Measurements from ENCODE around the gene PKD1. TPM values are rescaled to one million over a fixed set of nuclear protein-coding genes. Genes with fewer than 3 reads are reported as not detected.

PKD1 gene
- total and polyA plus RNA-seq, 7 donors, result 10.6 to 372 (median 81.6) TPM

DNA sequence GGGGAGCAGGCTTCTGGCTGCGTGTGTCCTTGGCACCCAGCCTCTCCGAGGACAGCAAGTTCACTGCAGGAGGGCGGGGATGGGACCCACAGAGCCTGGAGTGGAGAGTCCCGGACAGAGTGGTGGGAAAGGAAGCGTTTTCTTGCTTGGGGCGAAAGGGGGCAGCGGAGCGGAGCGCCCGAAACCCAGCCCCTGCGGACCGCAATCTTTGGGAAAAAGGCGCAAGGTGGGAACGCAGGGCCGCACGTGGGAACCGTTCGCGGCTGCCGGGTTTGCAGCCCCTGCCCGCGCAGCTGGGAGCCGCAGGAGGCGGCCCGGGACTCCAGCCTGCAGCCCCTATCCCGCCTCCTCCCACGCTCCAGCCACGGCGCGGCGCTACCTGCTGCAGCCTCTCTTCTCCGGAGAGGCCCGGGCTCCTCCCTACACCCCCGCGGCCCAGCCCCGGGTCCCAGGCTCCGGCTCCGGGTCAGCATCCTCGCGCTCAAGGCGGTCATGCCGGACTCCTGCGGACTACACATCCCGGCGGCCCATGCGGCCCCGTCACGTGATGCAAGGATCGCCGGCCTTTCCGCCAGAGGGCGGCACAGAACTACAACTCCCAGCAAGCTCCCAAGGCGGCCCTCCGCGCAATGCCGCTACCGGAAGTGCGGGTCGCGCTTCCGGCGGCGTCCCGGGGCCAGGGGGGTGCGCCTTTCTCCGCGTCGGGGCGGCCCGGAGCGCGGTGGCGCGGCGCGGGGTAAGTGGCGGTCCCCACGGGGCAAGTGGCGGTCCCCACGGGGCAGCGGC, 88.2 kb downstream of the PKD1 start, which contains the start of the genes NTHL1 and TSC2:
Gene NTHL1, minus strand, starts transcription at position 505 of the 786 bp plus-strand sequence. Its CDS starts 11 bp downstream, at position 494.
Gene TSC2, plus strand, starts transcription at position 656 of the 786 bp plus-strand sequence. CDS start 631 bp downstream, outside the sequence.
- TF ChIP-seq EP300 (IDR thresholded peaks at IDR 0.05) (no peak), CTCF (IDR thresholded peaks at IDR 0.05) (peak in 3 of 4 experiments; percentile 29 to 48 (median 31)), POLR2A (IDR thresholded peaks at IDR 0.05) (no peak), POLR2AphosphoS5 (IDR thresholded peaks at IDR 0.05) (peak in 3 of 4 donors; percentile 43 to 78 (median 45))
- Histone ChIP-seq H3K27ac (peak within 1 kb of the TSS; percentile 79 to 84 (median 82)), H3K27me3 (no peaks in the 10 kb centered on the region), H3K4me3 (peak within 1 kb of the TSS; percentile 87 to 95 (median 92)), H3K9me3 (no peaks in the 10 kb centered on the region), H3K4me1 (peaks cover 0 to 37% (median 30%) of the 10 kb centered on the region in 4 donors), H3K36me3 (peaks cover 9 to 40% (median 14%) of the 10 kb centered on the region in 4 donors)
- 0% methylated on average over 81 of the region's 81 CpGs for WGBS, 2 donors
- intact Hi-C loops (cut with DNase I), result loop anchor here (2.0 kb wide), 1 partner anchor 21 kb away; the partner anchor contains the start of gene NHERF2
- DNase-seq, result peak; percentile 98

GRCh38 chr16:2046893-2047329, 88.8 kb downstream of the PKD1 start:
- peak overlapping the region; percentile 79 to 84 (median 82) for H3K27ac ChIP-seq
- TF ChIP-seq CTCF (IDR thresholded peaks at IDR 0.05) (no peak), POLR2A (IDR thresholded peaks at IDR 0.05) (peak in 1 of 2 donors; percentile 40), POLR2AphosphoS5 (IDR thresholded peaks at IDR 0.05) (peak in 3 of 4 donors; percentile 19 to 46 (median 20))

DNA sequence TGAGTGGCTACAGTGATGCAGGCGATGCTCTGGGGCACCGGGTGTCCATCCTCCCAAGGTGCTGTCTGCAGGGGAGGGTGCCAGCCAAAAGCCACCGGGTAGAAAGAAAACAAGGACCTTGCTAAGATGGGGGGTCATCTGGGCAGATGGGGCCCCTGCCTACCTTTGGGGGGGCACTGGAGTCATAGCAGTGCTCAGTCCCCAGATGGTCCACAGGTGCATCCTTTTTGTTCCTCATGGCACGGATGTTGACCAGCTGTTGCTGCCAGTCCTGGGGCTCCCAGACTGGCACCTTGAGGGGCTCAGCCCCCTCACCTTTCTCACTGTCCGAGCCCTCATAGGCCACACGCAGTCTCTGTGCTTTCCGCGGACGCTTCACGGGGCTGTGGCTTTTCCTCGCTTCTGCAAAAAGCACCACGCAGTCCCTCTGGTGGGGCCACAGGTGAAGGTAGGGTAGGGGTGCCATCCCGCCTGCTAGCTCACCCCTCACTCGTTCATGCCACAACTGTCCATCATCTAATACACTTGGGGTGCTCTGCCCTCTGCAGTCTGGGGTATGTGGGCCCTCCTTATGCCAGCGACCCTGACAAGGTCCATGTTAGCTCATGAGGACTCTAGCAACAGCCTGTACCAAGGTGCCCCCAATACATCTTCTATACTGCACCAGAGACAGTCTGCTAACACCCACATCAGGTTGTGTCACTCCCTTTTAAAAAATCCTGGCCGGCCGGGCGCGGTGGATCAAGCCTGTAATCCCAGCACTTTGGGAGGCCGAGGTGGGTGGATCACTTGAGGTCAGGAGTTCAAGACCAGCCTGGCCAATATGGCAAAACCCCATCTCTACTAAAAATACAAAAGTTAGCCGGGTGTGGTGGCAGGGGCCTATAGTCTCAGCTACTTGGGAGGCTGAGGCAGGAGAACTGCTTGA, 89.5 kb downstream of the PKD1 start:
- Histone ChIP-seq H3K4me3 (peak overlapping the region in 2 of 4 donors; percentile 95), H3K9me3 (no peaks in the 10 kb centered on the region), H3K36me3 (peaks cover 5 to 28% (median 8%) of the 10 kb centered on the region in 4 donors), H3K4me1 (peaks cover 0 to 40% (median 30%) of the 10 kb centered on the region in 4 donors), H3K27me3 (no peaks in the 10 kb centered on the region), H3K27ac (peak overlapping the region; percentile 79 to 84 (median 82))
- no peak for DNase-seq
- TF ChIP-seq EP300 (IDR thresholded peaks at IDR 0.05) (no peak), POLR2A (IDR thresholded peaks at IDR 0.05) (no peak), POLR2AphosphoS5 (IDR thresholded peaks at IDR 0.05) (no peak), CTCF (IDR thresholded peaks at IDR 0.05) (no peak)
- 70 to 82% methylated on average over 21 of the region's 21 CpGs for WGBS, 2 donors
- intact Hi-C loops (cut with DNase I), result loop anchor here (2.0 kb wide), 1 partner anchor 19 kb away; the partner anchor contains the start of gene NHERF2

More at GRCh38 chr16:2046893-2047329, 88.8 kb downstream of the PKD1 start:
- H3K36me3 ChIP-seq, result peaks cover 6 to 35% (median 10%) of the 10 kb centered on the region in 4 donors
- H3K4me3 ChIP-seq, result peak overlapping the region; percentile 87 to 95 (median 92)
- no peaks in the 10 kb centered on the region for H3K9me3 ChIP-seq
- H3K4me1 ChIP-seq, result peaks cover 0 to 40% (median 30%) of the 10 kb centered on the region in 4 donors
- no peaks in the 10 kb centered on the region for H3K27me3 ChIP-seq
- no peak for DNase-seq
- intact Hi-C loops (cut with DNase I), result loop anchor here (2.0 kb wide), 1 partner anchor 20 kb away; the partner anchor contains the start of gene NHERF2
- WGBS, 2 donors, result 7 to 24% methylated on average over 8 of the region's 8 CpGs

DNA sequence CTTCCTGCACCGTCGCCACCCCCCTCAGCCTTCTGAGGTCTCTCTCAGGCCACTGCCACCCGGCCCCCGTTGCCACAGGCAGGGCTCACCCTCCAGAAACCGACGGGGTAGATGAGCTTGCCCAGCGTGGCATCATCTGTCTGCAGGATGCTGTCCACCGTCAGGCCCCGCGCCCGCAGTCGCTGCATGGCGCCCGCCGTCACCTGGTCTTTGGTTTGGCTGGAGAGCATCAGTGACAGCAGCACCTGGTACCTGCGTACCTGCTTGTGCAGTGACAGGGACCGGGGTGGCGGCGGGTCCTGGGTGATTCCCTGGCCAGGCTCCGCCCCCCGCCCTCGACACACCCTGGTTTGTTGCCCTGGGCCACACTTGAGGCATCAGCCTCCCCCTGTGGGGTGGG, 91.2 kb downstream of the PKD1 start:
- Histone ChIP-seq H3K4me1 (peaks cover 0 to 56% (median 42%) of the 10 kb centered on the region in 4 donors), H3K4me3 (no peak overlapping the region), H3K36me3 (peaks cover 0 to 13% (median 0%) of the 10 kb centered on the region in 4 donors), H3K27ac (peak overlapping the region in 3 of 4 donors; percentile 6 to 28 (median 17)), H3K27me3 (no peaks in the 10 kb centered on the region), H3K9me3 (no peaks in the 10 kb centered on the region)
- TF ChIP-seq CTCF (IDR thresholded peaks at IDR 0.05), result no peak
- TF ChIP-seq EP300 (IDR thresholded peaks at IDR 0.05), result no peak
- no peak for TF ChIP-seq POLR2AphosphoS5 (IDR thresholded peaks at IDR 0.05)
- TF ChIP-seq POLR2A (IDR thresholded peaks at IDR 0.05), result no peak
- peak; percentile 63 for DNase-seq
- 69 to 78% methylated on average over 22 of the region's 22 CpGs for WGBS, 2 donors
- intact Hi-C loops (cut with DNase I), result no loop called here

Measured in sigmoid colon (tissue), 7 donors.